ENCODE measurements around the gene CHST15.

CHST15 gene

DNA sequence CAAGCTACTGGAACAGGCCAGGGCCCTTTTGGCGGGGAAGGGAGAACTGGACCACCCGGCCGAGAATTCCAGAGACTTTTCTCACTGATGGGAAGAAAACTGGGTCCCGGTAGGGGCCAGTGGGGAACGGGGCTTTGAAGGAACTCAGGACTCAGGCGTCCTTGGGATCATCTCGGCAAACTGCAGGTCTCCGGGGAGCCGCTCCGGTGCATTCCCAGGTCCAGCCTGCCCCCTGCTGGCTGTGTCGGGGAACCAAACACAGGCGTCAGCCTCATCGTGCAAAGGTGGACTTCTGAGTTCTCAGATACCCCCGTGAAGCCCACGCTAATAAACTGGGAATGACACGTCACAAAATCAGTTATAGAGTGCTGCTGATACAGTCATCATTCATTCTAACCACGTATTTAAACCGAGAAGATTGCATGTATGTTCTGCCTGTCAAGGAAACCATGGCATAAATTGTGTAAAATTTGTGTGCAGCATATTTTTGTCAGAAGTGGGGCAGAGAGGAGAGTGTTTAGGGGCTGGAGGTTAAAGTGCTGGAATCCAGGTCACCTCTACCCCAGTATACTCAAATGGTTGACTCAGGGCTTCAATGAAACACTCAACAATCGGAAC lies 125.7 kb downstream of the CHST15 start:
- TF ChIP-seq, protein P1, sequence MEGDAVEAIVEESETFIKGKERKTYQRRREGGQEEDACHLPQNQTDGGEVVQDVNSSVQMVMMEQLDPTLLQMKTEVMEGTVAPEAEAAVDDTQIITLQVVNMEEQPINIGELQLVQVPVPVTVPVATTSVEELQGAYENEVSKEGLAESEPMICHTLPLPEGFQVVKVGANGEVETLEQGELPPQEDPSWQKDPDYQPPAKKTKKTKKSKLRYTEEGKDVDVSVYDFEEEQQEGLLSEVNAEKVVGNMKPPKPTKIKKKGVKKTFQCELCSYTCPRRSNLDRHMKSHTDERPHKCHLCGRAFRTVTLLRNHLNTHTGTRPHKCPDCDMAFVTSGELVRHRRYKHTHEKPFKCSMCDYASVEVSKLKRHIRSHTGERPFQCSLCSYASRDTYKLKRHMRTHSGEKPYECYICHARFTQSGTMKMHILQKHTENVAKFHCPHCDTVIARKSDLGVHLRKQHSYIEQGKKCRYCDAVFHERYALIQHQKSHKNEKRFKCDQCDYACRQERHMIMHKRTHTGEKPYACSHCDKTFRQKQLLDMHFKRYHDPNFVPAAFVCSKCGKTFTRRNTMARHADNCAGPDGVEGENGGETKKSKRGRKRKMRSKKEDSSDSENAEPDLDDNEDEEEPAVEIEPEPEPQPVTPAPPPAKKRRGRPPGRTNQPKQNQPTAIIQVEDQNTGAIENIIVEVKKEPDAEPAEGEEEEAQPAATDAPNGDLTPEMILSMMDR (conservative IDR thresholded peaks at IDR 0.05; ENCODE audit: low read depth, low read length) = peak; percentile 96
- Histone ChIP-seq H3K4me1 (ENCODE audit: low read depth, poor library complexity, severe bottlenecking) (peaks cover 5% of the 10 kb centered on the region), H3K36me3 (ENCODE audit: insufficient read depth) (no peaks in the 10 kb centered on the region), H3K79me2 (ENCODE audit: insufficient read depth, low read depth) (no peaks in the 10 kb centered on the region), H3K27ac (no peak overlapping the region), H2AFZ (ENCODE audit: low read depth) (peak overlapping the region; percentile 42; the same call in 1 of the 2 replicates), H4K20me1 (ENCODE audit: insufficient read depth) (no peaks in the 10 kb centered on the region), H3K4me2 (peak overlapping the region; percentile 14; the same call in 1 of the 2 replicates), H3K27me3 (ENCODE audit: insufficient read depth, low read depth) (no peaks in the 10 kb centered on the region), H3K4me3 (IDR thresholded peaks at IDR 0.05; ENCODE audit: insufficient read depth, low read depth, low read length) (no peak overlapping the region), H3K9ac (no peak overlapping the region)

DNA sequence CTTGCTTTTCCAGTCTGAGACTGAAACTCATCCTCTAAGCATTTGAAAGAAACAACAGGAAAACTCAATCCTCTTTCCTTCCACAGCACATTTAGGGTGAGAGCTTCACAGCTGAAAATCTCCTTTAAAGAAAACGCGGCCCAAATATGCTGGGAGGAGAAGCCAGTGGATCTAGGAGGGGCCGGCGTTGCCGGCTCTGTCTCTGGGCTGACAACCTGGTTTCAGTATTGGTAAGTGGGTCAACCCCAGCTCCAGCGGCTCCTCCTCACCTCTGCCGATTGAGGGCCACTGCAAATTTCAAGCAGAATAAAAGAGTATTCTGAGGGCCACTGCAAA lies 126.5 kb downstream of the CHST15 start:
- Histone ChIP-seq H3K4me2 (no peak overlapping the region), H3K9ac (no peak overlapping the region), H3K4me3 (IDR thresholded peaks at IDR 0.05; ENCODE audit: insufficient read depth, low read depth, low read length) (no peak overlapping the region), H3K79me2 (ENCODE audit: insufficient read depth, low read depth) (no peaks in the 10 kb centered on the region), H3K36me3 (ENCODE audit: insufficient read depth) (no peaks in the 10 kb centered on the region), H3K27me3 (ENCODE audit: insufficient read depth, low read depth) (no peaks in the 10 kb centered on the region), H3K27ac (no peak overlapping the region), H4K20me1 (ENCODE audit: insufficient read depth) (no peaks in the 10 kb centered on the region), H2AFZ (ENCODE audit: low read depth) (no peak overlapping the region), H3K4me1 (ENCODE audit: low read depth, poor library complexity, severe bottlenecking) (peaks cover 5% of the 10 kb centered on the region)
- TF ChIP-seq, protein P1 (conservative IDR thresholded peaks at IDR 0.05; ENCODE audit: low read depth, low read length) = no peak

DNA sequence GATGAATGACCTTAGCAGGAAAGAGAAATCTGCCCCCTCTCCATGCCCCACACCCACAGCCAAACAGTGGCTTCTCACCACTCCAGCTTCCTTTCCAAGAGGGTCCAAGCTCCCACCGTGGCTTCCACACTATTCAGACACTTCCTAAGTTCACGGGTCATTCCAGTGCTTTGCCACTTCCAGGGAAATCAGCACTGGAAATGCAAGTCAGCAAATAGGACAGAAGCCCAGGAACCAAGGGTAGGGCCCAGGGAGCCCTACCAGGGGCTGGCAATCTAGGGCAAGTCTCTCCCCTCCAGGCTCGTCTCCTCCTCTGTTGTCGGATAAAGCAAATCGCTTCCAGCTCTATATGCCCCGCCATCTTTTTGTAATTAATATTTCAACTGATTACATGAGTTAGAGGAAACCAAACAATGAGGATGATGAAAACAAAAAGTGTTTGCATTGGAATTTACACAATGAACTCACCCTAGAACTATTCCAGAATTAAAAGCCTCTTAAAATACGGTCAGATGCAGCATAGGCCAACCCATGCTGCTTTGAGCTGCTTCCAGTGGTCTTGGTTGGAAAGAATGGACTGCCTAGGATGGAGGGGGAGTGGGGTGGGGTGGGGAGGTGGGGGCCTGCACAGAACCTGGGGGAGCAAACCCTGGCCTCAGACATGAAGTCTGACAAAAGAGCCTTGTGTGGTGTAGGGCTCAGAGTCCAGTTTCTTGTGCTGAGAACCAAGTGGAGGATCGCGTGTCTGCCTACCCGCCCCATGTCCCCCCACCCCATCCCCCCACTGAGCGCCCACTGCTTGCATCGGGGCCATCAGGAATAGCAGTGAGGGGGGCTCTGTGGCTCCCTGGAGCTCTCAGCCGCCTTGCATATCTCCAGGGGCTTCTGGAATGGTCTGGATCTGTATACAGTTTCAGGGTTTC lies 127.2 kb downstream of the CHST15 start:
- TF ChIP-seq, protein P1 (conservative IDR thresholded peaks at IDR 0.05; ENCODE audit: low read depth, low read length) = no peak
- no peak overlapping the region for H3K4me2 ChIP-seq
- peaks cover 5% of the 10 kb centered on the region for H3K4me1 ChIP-seq (ENCODE audit: low read depth, poor library complexity, severe bottlenecking)
- H3K36me3 ChIP-seq (ENCODE audit: insufficient read depth) = no peaks in the 10 kb centered on the region
- no peak overlapping the region for H2AFZ ChIP-seq (ENCODE audit: low read depth)
- H4K20me1 ChIP-seq (ENCODE audit: insufficient read depth) = no peaks in the 10 kb centered on the region
- H3K27me3 ChIP-seq (ENCODE audit: insufficient read depth, low read depth) = no peaks in the 10 kb centered on the region
- no peaks in the 10 kb centered on the region for H3K79me2 ChIP-seq (ENCODE audit: insufficient read depth, low read depth)
- no peak overlapping the region for H3K27ac ChIP-seq
- H3K9ac ChIP-seq = no peak overlapping the region
- H3K4me3 ChIP-seq (IDR thresholded peaks at IDR 0.05; ENCODE audit: insufficient read depth, low read depth, low read length) = no peak overlapping the region

DNA sequence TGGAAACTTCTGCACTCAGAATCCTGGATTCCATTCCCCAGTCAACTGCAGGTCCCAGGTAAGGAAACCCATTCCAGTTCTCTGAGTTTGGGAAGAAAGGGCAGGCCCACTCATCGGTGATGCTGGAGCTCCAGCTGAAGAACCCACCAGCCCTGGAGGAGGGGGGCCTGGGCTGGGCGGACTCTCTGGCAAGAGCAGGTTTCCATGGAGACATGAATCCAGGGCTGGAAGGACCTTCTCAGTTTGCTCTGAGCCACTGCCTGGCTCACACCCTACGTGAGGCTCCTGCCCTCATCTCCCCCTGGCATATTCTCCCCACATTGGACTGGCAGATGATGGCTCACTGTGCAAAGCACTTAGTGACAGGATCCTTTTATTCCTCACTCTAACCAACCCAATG lies 128.4 kb downstream of the CHST15 start:
- no peaks in the 10 kb centered on the region for H3K79me2 ChIP-seq (ENCODE audit: insufficient read depth, low read depth)
- H4K20me1 ChIP-seq (ENCODE audit: insufficient read depth) = no peaks in the 10 kb centered on the region
- TF ChIP-seq, protein P1 (conservative IDR thresholded peaks at IDR 0.05; ENCODE audit: low read depth, low read length) = no peak
- H3K4me2 ChIP-seq = no peak overlapping the region
- no peaks in the 10 kb centered on the region for H3K36me3 ChIP-seq (ENCODE audit: insufficient read depth)
- H2AFZ ChIP-seq (ENCODE audit: low read depth) = no peak overlapping the region
- H3K4me1 ChIP-seq (ENCODE audit: low read depth, poor library complexity, severe bottlenecking) = peaks cover 5% of the 10 kb centered on the region
- H3K27ac ChIP-seq = no peak overlapping the region
- H3K4me3 ChIP-seq (IDR thresholded peaks at IDR 0.05; ENCODE audit: insufficient read depth, low read depth, low read length) = no peak overlapping the region
- no peak overlapping the region for H3K9ac ChIP-seq
- no peaks in the 10 kb centered on the region for H3K27me3 ChIP-seq (ENCODE audit: insufficient read depth, low read depth)
